GM18907 (cell line): ENCODE data around the gene LIMA1.
"Not testable (repeated sequence)": the region's sequence is repeated elsewhere in the genome, so short reads cannot be mapped to it uniquely, and the experiment has no call there.

ENCODE experiments used
- ATAC-seq: cut with Tn5 transposase; IDR thresholded peaks from one replicate; pipeline ENCODE4 v1.9.1; 2021; ENCODE audit warnings: mild to moderate bottlenecking, moderate library complexity; ENCODE audit not compliant: unreplicated experiment

The LIMA1 gene

GRCh38 chr12:50154947-50155346 is 128.4 kb downstream of the LIMA1 start:
- not testable (repeated sequence) for ATAC-seq

GRCh38 chr12:50151047-50151687 is 132.2 kb downstream of the LIMA1 start:
- ATAC-seq, result no peak

- no peak for ATAC-seq
Measured at GRCh38 chr12:50149311-50149710, 134.0 kb downstream of the LIMA1 start.

- not testable (repeated sequence) for ATAC-seq
Measured at GRCh38 chr12:50148011-50148410, 135.3 kb downstream of the LIMA1 start.

- no peak for ATAC-seq
Measured at GRCh38 chr12:50147281-50147680, 136.0 kb downstream of the LIMA1 start.

- no peak for ATAC-seq
Measured at GRCh38 chr12:50145439-50145838, 137.9 kb downstream of the LIMA1 start.

GRCh38 chr12:50142993-50143392 is 140.3 kb downstream of the LIMA1 start:
- no peak for ATAC-seq

- no peak for ATAC-seq
Measured at GRCh38 chr12:50132505-50133135, 150.7 kb downstream of the LIMA1 start.

- no peak for ATAC-seq
Measured at GRCh38 chr12:50129290-50129689, 154.0 kb downstream of the LIMA1 start.

GRCh38 chr12:50127546-50127945 is 155.8 kb downstream of the LIMA1 start:
- ATAC-seq, result no peak
